Inflammatory macrophage treated with lipopolysaccharide for 1 hour (primary cell): ENCODE measurements around the gene ITGA3.
A peak's percentile ranks its signal among the peaks of the same experiment; 100 is the strongest.
"Not testable (repeated sequence)": the region's sequence is repeated elsewhere in the genome, so short reads cannot be mapped to it uniquely, and the experiment has no call there.

Experiments used
- DNase-seq, 2 donors: peaks; one replicate each; pipeline ENCODE4 v3.0.0-alpha.2; 2020 to 2022

The ITGA3 gene

DNA sequence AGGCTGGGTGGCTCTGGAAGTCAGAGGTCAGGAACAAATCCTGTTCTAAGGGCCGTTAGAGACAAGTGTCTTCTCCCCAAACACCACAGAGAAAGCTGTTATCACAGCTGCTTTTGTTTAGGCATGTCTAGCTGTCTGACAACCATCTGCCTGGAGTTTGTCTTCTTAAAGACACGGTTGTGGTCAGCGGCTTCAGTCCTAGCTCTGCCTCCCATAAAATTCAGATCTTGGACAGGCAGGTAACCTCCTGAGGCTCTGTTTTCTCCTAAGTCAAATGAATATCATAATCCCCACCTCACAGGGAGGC, 2.3 kb upstream of the ITGA3 start:
- no peak for DNase-seq

DNA sequence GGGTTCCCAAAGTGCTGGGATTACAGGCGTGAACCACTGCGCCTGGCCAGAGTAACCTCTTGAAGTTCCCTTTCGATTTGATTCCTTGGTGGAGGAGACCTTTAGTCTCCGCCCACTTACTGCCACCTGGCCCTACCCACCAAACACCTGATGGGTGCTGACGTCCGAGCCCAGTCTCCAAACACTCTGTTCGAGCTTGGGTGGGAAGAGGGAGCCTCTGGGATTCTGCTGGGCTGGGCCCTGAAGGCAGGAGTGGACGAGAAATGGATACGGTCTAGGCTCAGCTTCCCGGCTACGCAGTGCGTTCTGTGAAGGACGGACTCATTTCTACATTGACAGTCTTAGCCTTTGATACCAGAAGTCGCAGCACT, 870 bp upstream of the ITGA3 start:
- no peak for DNase-seq

GRCh38 chr17:50056217-50056960, 479 bp downstream of the ITGA3 start:
- no peak for DNase-seq

DNA sequence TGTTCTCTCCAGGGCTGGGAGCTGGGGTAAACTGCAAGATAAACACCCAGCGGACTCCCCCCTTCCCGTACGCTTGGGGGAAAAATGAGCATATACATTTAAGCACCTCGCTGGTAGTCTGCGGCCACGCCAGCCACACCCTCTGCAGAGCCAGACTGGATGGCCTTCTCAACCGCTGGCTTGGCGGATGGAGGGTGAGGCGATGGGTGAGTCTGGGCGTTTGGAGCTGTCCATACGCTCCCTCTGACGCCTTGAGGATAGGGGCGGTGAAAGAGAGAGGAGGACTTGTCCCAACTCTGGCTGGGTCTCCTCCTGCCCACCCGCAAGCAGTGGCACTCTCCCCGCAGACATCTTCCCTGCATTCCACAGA, 1.0 kb downstream of the ITGA3 start:
- no peak for DNase-seq

DNA sequence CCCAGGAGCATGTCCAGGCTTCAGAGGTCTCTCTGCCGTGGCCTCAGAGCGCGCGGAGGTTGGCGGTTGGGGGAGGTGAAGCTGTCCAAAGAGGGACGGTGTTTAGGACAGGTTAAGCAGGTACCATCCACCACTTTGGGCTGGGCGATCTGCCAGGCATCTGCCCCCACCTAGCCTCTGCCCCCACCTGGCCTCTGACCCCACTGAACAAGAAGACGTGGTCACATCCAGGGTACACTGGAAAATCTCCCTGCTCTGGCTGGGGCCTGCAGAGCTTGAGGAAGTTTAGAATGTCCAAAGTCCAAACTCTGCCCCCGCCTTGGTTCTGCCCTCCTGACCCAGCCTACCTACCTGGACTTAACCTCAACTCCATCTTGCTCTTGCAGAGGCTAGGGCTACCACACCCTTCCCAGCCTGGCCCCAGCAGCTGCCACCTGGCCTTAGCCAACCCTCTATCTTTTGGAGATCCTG, 1.6 kb downstream of the ITGA3 start:
- no peak for DNase-seq

DNA sequence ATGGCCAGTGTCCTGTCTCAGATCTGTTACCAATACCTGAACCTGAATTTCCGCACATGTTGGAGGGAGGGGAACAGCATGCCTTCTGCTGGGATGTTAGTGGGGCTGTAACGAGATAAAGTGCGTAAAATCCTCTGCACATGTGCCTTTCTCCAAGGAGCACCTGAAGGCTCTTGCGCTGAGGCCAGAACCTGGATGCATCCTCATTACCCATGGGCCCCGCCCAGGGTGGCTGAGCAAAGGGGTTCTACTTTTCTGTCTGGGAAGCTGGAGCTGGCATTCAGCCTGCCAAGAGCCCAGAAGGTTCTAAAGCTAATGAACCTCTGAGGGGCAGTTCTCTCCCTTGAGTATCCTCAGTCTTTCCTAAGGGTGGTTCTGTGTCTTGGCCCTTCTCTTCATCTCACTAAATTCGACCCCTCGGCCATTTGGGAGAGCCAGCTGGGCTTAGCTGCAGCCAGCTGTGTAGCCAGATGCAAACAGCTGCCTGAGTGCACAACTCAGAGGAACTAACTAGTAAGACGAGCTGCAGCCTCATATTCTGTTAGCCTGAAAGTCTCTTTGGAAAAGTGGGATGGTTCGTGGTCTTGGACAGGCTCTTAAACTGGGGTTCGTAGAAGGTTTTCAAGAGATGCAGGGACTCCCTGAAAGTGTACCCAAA, 2.5 kb downstream of the ITGA3 start:
- DNase-seq = no peak

GRCh38 chr17:50059256-50059655, 3.3 kb downstream of the ITGA3 start:
- DNase-seq = no peak

GRCh38 chr17:50059759-50060273, 3.9 kb downstream of the ITGA3 start:
- no peak for DNase-seq

GRCh38 chr17:50060951-50061712, 5.2 kb downstream of the ITGA3 start:
- no peak for DNase-seq

DNA sequence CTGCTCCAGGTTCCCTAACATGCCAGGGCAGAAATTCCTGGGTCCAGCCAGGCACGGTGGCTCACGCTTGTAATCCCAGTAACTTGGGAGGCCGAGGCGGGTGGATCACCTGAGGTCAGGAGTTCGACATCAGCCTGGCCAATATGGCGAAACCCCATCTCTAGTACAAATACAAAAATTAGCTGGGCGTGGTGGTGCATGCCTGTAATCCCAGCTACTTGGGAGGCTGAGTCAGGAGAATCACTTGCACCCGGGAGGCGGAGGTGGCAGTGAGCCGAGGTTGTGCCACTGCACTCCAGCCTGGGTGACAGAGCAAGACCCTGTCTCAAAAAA, 5.8 kb downstream of the ITGA3 start:
- not testable (repeated sequence) for DNase-seq

DNA sequence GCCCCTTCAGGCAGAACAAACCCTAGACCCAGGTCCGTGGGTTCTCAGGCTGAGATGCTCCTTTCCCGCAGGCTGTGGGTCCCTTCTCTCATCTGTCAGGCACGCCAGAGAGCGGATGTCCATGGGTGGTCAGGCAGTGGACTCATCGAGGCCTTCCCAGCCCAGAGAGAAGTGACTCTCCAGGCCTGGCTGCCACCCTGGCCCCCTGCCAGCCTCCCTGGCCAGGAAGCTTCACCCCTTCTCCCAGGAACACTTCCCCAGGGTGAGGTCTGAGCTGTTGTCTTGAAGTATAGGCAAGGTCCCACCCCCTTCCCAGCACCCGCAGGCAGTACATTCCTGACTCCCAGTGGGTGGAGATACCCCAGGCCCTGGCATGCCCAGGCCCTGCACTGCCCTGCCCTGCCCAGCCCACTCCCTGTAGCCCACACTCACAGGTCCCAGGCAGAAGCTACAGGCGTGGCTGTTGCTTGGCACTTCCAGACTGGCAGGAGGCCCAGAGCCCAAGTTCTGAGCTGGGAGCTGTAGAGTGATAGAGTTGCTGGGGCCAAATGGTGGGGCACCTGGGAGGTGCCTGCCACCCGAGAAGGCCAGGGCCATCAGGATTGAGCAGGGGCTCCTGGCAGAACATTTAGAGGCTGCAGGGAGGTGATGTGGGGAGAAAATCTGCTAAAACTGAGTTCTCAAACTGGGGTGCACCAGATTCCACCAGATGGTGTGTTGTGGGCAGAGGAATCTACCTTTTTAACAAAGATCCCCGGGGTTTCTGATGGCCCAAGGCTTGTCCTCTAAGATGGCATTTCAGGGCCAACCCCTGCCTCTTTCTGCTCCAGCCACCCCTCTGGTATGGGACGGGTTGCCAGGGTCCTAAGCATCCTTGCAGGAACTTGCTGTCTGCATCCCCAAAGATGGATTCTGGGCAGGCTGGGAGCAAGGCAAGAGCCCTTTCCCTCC, 6.7 kb downstream of the ITGA3 start:
- DNase-seq = peak in 1 of 2 donors; percentile 10

DNA sequence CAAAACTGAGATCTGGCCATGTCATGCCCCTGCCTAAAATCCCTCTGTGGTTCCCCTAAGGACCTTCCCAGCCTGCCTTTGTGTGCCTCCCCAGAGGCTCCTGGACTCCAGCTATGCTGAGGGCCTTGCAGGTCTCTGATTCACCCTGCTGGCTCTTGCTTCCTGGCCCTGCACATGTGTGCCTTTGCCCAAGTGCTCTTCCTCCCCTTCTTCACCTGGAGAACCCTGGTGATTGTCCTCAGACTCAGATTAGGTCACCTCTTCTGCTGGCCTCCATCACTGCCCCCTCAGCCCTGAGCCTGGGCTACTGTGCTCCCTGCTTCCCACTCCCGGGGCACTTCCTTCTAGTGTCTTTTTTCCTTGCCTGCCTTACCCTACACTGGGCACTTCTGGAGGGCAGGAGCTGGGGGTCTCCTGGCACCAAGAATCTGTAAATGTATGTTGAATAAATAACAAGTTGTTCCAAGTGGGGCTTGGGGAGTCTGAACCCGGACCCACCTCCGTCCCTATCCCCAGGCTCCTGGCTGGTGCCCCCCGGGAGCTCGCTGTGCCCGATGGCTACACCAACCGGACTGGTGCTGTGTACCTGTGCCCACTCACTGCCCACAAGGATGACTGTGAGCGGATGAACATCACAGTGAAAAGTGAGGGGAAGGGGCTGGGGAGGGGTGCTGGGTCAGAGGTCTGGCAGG, 7.8 kb downstream of the ITGA3 start:
- DNase-seq = peak in 1 of 2 donors; percentile 32

- peak; percentile 79 to 94 for DNase-seq
These were observed 8.5 kb downstream of the ITGA3 start for GRCh38 chr17:50064253-50065001.

DNA sequence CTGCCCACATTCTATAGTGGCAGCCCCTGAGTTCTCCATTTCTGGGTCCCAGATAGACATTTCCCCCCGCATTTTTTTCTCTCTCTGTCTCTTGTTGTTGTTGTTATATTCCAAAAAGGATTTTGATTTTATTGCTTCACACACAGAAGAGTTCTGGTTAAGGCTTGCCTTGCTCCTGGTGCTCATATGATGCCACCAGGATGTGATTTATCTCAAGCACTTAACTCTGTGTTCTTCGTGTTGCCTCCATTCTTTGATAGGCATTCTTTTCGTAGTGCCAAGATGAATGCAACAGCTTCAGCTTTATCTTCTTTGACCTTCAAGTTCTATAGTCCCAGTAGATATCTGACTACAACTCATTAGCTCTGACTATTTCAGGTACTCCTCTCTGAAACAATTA, 9.1 kb downstream of the ITGA3 start:
- DNase-seq = no peak

DNA sequence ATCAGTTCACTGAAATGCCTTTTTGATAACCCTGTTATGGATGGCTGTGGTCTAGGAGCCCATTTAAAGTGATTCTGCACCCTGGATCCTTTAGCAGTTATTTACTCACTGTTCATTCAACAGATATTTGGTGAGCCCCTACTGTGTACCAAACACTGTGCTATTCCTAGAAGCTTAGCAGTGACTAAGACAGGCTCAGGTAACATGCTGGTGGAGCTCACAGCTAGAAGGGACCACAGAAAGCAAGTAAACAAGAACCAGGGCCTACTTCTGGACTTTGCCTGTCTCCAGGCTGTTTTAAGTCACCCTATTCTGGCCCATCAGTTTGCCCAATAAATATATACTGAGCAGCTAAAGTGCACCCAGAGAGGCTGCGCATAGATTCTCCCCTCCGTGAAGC, 11.1 kb downstream of the ITGA3 start:
- DNase-seq = no peak

GRCh38 chr17:50067996-50068395, 12.1 kb downstream of the ITGA3 start:
- DNase-seq = no peak

DNA sequence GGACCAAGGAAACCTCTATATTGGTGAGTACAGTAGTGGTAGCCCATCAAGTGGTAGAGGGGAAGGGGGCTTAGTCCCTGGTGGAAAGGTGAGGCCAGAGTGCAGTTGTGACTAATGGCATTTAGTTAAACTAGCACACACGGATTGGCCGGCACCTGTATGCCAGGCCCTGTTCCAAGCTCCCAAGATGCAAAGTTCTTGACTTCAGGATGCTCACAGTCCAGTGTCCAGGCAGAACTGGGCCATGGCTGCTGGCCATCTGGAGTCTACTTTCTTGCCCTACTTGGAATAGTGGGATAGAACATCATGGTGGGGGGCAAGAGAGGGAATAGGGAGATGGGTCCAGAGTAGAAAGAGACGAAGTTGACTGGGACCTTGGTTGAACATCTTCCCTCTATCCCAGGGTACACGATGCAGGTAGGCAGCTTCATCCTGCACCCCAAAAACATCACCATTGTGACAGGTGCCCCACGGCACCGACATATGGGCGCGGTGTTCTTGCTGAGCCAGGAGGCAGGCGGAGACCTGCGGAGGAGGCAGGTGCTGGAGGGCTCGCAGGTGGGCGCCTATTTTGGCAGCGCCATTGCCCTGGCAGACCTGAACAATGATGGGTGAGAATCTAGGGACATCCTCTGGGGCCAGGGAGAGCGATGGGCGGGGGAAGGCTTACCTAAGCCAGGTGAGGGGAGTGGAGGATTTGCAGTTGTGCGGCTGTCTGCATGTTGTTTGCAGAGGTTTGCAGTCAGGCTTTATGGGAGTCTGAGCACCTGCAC, 15.2 kb downstream of the ITGA3 start:
- DNase-seq = no peak

- no peak for DNase-seq
These were observed 15.8 kb downstream of the ITGA3 start for GRCh38 chr17:50071692-50072091.

GRCh38 chr17:50072130-50072529, 16.2 kb downstream of the ITGA3 start:
- no peak for DNase-seq

- DNase-seq = no peak
These were observed 17.0 kb downstream of the ITGA3 start for GRCh38 chr17:50072925-50073324.

GRCh38 chr17:50074227-50074626, 18.3 kb downstream of the ITGA3 start:
- DNase-seq = no peak
